NAMALWA (cell line): Measurements from ENCODE around the gene ITPKB.
"Not testable (repeated sequence)": the region's sequence is repeated elsewhere in the genome, so short reads cannot be mapped to it uniquely, and the experiment has no call there.

Experiments used
- DNase-seq: peaks from one replicate; pipeline ENCODE4 v3.0.0-alpha.2; 2015; ENCODE audit warnings: low spot score

The ITPKB gene

DNA sequence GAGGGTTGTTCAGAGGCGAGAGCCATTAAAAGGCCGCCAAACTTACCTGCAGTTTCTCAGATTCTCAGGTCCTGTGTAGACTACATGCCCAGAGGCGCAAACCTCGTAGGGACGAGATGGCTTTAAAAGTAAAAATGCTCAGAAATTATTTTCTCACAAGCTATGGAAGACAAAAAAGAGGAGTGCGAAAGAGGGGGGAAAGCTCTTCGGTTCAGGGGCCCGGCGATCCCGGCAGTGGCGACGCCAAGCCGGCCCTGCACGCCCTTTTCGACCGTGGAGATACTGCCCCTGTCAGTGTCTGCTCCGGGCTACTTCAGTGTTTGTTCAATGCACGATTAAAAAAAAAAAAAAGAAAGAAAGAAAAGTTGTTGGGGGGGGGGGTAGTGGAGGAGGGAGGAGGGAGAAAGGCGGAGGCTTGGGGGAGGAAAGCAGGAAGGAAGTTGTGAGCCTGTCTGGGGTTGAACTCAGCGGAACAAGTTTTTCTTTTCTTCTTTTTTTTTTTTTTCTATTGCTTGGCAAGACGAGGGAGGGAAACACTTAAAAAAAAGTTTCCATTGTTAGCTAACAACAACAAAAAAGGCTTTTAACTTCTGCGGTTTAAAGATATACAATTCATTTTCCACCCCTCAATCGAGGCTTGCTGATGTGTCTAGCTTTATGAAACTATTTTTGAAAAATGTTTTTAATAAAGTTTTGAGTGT lies at the start of gene ITPKB:
Gene ITPKB, minus strand, starts transcription at position 288 of the 701 bp plus-strand sequence. CDS start 1,824 bp downstream, outside the sequence.
- peak; percentile 82 for DNase-seq

DNA sequence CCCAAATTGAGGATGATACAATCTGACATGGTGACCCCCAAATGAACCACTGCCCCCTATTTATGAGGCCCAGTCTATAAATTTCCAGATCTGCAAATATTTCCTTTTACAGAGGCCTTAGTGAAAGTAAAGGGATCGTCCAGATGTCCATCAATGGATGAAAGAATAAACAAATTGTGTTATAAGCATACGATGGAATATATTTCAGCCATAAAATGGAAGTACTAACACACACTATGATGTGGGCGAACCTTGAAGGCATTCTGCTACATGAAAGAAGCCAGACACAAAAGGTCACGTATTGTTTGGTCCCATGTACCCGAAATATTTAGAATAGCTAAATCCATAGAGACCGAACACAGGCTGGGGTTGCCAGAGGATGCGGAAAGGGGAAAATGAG lies 48.6 kb upstream of the ITPKB start:
- no peak for DNase-seq

DNA sequence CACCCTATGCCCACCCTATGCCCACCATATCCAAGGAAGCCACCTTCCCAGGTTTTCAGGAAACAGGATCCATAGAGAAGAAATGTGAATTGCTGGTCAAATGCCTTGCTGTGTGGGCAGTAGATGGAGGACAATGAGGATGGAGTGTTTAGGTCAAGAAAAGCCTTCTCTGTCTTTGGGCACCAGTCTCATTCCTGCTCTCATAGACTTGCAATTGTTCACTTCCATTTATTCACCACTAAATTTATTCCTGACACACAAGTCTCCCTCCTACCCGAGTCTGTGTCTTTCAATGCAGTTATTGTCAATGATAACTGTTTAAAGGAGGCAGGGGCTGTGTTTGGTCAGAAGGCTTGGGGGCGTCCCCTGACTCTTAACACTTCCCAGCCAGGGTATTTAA lies 48.0 kb upstream of the ITPKB start:
- no peak for DNase-seq

DNA sequence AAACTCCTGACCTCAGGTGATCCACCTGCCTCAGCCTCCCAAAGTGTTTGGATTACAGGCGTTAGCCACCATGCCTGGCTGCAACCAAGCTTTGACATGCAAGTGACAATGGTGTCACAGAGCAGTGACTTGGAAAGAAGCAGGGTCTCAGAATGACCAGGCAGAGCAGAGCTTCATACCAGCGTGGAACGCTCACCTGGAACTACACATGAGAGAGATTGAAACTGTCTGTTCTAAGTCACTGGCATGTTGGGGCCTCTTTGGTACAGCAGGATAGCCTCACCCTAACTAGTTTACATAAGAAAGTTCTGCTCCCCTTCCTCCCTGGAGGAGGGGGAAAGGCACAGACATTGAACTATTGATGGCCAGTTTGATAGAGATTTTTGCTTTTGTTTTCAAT lies 47.5 kb upstream of the ITPKB start:
- DNase-seq, result no peak

DNA sequence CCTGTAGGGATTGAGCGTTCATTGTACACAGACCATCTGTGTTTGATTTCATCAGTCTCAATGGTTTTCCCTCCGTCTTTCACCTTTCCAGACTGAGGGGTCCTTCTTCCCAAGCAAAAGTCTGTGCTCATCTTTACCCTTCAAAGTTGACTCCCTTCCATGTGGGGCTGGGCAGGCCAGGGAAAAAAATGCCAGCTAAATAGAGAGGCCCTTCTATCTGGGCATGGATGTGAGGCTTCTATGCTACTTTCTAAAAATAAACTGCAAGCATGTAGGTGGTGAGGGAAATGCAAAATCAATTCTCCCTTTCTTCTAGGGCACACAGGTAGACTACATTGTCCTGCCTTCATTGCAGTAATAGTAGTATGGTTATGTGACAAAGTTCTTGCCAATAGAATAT lies 46.7 kb upstream of the ITPKB start:
- DNase-seq, result no peak

DNA sequence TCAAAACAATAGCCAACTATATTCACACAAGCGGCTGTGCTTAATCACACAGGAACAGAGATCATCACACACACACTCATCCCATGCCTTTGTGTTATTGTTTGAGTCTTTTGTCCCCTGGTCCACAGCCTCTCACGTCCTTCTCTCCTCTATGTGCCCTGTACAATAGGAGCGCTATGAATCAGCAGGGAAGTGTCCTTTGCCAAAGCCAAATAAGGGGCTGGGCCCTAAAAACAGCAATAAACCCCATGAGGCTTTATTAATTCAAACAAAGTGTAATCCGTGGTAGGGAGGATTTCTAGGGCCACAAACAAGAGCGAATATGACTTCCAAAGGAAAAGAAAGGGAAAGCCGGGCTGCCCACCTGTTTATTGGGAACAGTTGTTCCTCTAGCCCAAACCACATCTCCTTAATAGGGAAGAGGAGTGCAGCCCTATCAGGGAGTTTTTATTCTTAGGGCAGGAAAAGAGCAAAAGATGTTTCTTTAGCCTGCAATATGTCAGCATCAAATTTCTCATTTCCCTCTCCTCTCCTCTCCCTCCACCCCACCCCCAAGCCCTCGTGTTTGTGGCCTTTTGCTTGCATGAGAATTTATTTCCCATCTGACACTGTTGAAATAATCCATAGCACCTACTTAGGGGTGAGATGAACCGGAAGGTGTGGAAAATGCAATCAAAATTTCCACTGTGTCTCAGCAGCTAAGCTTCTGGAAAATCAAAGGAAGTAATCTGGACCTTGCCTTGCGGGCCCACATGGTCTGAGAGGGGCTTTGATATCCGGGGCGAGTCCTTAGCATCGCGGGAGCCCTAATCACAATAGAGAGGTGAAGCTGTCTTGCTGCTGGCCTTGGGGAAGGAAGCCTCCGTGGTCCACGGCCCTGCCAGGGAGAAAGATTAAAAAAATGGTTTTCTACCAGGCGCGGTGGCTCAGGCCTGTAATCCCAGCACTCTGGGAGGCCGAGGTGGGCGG lies 45.3 kb upstream of the ITPKB start:
- no peak for DNase-seq

DNA sequence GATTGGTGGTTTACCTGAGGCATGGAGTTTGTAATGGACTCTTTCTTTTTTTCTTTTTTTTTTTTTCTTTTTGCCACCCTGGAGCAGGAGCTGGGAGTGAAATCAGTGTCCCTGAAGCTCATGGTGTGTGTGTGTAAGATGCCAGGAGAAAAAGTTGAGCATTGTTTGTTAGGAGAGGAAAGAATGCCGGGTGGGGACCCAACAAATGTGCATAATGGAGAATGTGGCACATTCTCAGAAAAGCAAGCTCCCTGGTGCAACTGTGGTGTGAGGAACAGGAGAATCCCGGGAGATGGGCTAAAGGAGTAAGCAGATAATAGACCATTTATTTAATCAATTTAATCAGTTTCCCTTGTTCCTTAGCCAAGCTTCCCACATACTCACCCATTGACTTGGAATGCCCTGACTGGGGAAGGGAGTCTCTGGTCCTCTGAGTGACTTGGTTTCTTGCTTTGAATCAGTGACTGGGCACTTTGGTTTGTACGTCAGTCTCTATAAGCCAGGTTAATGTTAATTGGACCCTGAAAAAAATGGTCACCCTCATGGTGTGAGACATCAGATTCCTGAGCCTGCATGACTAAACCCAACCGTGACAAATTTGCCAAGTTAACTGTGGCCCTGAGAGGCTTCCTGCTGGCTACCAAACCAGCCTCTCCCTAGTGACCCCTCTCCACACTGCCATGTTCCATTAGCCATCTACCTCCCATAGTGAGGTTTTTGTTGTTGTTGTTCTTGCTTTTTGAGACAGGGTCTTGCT lies 43.9 kb upstream of the ITPKB start:
- no peak for DNase-seq

DNA sequence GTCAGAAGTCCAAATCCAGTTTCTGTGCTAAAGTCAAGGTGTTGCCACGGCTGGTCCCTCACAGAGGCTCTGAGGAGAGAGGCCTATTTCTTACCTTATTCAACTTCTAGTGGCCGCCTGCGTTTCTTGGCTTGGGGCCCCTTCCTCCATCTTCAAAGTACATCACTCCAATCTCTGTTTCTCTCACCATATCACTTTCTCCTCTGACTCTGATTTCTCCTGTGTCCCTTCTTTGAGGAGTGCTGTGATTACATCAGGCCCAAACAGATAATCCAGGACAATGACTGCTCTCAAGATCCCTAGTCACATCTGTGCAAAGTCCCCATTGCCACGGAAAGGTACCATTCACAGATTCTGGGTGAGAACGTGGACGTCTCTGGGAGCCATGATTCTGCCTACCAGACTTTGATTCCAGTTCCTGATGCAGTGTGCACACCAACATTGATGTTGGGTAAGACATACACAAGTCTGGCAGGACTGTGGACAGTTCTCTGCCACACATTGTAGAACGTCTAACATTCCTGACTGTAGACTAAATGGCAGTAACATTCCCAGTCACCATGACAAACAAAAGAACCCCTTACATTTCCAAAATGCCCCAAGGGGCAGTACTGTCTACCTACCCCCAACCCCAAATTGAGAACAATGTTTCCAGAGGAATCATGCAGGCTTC lies 43.0 kb upstream of the ITPKB start:
- no peak for DNase-seq

DNA sequence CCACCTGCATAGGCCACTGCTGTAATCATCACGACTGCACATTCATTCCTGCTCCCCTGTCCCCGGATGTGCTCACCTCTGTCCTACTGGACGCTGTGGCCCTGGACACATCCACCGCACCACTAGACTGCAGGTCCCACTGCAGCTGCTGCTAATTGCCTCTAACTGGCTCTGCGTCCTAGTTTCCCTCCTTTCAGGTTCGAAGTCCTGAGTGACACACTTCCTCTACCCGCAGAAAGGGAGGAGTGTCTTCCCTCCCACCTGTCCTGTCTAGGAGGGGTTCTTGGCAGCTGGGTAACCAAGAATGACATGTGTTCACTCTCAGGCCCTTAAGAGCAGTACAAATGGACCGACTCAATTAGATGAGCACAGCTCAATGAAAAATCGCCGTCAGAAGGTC lies 40.5 kb upstream of the ITPKB start:
- DNase-seq, result no peak

DNA sequence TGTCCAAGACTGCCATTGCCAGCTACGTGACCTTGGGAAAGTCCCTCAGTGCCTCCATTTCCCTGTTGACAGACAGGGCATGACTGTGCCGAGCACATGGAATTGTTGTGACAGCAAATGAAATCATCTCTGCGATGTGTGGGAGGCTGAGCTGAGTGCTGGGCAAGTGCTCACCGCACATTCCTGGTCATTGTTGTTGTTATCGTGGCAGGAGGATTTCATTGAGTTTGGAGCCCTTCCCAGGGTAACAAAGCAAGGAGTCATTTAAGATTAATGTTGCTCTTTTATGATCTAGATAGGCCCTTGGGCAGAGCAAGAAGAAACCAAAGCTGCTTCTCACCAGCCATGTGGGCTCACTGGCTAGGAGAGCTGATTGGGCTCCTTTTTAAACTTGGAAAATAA lies 39.6 kb upstream of the ITPKB start:
- no peak for DNase-seq

DNA sequence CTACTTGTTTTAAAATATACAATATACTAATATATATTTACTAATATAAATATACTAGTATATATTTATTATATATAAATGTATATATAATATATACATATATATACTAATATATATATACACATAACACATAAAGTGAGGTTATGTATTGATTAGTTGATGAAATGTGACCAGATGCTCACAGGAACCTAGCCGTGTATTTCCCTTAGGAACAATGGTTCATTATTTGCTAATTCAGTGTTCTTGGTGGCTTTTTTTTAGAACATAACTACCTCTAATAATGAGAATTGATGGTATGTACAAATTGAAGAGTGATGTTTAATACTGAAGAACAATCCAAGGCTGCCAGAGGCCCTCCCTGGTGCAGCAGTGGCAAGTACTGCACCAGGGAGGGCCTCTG lies 37.9 kb upstream of the ITPKB start:
- no peak for DNase-seq

DNA sequence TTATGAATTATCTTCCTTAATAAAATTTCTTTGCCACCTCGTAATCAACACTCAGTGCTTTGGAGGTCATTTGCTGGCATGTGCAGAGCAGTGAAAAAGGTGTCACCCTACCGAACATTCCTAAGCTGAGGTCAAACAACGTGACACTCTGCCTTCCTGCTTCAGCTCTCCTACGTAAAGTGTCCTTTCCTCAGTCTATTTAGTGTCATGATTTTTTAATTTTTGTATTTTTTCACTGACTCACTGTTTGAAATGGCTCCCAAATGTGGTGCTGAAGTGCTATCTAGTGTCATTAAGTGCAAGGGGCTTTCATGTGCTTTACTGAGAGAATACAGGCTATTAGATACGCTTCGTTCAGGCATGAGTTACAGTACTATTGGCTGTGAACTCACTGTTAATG lies 37.0 kb upstream of the ITPKB start:
- no peak for DNase-seq

DNA sequence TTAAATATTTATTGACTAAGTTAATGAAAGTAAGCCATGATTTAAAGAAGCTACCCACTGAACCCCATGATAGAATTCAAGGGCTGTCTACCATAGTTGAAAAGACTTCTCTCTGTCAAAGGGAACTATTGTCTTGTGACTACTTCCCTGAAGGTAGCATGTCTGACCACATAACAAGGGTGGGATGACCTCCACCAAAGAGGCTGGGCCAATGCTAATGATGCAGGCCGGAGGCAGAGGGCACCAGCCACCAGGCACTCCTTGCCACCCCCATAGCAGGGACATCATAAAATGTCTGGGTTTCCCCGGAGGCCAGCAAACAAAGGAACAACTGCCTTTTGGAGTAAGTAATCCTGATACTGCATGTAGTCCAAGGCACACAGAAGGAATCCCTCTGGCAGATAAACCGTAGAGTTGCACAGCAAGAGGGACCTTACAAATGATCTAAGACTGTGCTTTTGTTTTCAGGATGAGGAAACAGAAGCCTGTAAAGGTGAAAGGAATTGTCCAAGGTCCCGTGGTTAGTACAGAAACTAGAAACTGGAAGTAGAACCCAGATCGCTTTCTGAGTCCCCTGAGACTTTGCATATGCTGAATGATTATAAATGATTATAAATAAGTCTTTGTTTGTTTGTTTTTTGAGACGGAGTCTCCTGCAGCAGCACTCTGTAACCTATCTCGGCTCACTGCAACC lies 33.5 kb upstream of the ITPKB start:
- peak; percentile 40 for DNase-seq

DNA sequence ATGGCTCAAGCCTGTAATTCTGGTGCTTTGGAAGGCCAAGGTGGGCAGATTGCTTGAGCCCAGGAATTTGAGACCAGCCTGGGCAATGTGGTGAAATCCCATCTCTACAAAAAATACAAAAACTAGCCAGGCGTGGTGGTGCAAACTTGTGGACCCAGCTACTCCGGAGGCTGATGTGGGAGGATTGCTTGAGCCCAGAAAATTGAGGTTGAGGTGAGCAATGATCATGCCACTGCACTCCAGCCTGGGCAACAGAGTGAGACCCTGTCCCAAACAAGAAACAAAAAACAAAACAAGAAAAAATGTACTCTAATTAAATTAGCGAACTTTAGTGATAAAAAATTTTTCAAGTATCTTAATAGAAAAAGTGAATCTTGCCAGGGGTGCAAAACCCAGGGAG lies 28.1 kb upstream of the ITPKB start:
- not testable (repeated sequence) for DNase-seq

DNA sequence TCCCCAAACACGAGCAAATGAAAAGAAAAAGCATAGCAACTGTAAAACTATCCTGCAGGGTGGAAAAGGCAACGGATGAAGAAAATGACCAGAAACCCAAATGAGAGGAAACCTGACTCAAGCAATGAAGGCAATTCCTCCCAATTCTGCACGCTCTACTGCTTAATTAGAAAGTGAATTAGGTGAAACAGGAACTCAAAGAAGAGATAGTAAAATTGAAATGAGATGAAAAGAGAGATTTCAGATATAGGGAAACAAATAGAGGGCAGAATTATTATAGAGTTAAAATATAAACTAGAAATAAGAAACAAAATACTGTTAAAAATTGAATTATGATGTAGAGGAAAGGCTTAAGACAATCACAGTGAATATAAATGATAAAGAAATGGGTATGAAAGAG lies 27.5 kb upstream of the ITPKB start:
- DNase-seq, result no peak

DNA sequence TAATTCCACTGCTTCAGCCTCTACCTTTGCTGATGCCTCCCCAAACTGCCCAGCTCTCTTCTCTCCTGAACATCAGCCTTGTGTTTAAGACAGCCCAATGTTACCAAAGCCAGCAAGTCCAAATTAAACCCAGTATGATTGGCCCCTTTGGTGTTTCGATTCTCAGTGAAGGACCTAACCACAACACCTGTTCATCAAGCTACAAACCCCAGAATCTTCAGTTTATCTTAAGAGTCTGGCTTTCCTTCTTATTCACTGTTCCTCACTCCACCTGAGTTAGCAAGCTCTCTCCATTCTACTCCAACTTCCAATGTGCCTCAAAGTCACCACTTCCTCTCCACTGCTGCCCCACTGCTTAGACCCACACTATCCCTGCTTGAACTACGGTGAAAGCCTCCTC lies 25.5 kb upstream of the ITPKB start:
- no peak for DNase-seq

DNA sequence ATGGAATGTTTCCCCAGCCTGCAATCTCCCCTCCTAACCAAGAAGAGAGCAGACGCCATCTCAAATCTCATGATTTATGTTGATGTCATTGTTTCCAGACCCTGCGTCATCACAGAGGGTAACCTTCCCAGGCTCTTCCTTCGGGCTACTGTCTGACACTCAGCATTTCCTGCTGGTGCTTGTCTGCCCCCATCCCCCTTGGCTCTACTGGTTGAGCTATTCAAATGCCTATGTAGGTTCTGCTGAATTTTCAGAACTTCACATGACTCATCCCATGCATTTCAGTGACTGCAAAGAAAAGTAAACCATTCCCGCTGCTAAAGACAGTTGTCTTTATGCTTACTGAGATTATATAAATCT lies 24.8 kb upstream of the ITPKB start:
- DNase-seq, result no peak

DNA sequence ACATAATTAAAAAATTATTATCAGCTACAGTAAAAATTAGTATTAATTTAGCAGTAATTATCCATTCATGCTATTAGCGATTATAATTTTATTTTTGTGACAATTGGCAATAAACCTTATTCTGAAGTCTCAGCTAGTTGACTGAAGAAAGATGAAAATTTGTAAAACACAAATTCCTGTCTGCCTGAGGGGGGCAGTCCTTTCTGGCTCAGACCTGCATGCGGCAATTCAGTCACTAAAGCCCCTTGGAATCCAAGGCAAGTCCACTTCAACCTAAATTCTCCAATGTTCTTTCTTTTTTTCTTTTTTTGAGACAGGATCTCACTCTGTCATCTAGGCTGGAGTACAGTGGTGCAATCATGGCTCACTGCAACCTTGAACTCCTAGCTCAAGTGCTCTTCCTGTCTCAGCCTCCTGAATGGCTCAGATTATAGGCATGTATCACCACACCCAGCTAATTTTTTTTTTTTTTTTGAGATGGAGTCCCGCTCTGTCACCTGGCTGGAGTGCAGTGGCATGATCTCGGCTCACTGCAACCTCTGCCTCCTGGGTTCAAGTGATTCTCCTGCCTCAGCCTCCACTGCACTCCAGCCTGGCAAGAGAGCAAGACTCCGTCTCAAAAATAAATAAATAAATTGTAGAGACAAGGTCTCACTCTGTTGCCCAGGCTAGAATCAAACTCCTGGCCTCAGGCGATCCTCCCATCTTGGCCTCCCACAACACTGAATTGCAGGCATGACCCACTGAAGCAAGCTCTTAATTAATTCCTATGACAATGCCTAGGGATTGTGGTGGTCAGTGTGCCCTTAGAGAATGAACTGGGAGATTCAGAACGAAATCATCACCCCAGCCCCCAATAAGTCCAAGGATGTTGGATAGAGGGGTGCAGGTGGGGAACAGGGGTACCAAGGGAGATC lies 24.2 kb upstream of the ITPKB start:
- DNase-seq, result no peak

DNA sequence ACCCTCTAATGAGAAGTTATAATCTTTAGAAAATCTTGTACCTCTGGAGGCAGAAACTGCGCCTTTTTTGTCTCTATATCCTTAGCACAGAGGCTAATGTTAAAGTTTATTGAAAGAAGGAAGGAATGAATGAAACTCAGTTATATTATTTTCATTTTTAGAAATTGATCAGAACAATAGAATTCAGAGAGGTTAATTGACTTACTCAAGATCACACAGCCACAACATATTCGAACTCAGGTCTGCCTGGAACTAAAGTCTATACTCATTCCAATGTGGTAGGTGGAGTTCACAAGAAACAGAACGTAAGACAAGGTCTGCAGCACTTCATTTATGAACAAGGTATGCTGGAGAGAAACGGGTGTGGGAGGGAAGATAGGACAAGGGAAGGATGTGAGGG lies 23.0 kb upstream of the ITPKB start:
- no peak for DNase-seq

DNA sequence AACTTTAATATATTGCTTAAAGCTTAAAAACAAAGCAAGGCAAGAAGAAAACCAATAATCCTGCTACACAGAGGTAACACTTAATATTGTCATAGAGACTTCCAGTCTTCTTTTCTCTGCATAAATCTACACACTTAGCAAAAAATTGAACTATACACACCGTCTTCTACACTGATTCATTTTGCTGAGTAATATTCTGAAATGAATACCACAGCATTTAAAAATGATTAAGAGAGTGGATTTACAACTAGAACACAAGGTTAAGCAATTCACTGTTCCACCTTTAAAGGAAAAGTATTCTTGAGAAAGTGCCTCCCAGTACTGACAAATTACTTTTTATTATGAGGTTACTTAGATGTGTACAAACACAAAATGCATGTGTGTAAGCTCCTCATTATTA lies 22.2 kb upstream of the ITPKB start:
- DNase-seq, result no peak
